B cell (primary cell): ENCODE measurements around the gene TMIE. TPM values are rescaled to one million over a fixed set of nuclear protein-coding genes. Genes with fewer than 3 reads are reported as not detected.

ENCODE experiments used
- ATAC-seq: fragments of 200-7000 bp; cut with Tn5 transposase; one replicate; pipeline ENCODE4 v1.10.0; 2021; ENCODE audit warnings: low read depth, mild to moderate bottlenecking, moderate number of reproducible peaks, moderate library complexity
- CTCF ChIA-PET: fragments of 350-600 bp; sonication (Branson Sonifier 250); formaldehyde crosslinking; loops from one replicate; lab custom pipeline; 2021; ENCODE audit warnings: antibody characterized with exemption, inconsistent platforms; lab: Charles Lee
- POLR2A ChIA-PET: fragments of 350-600 bp; sonication (Branson Sonifier 250); formaldehyde crosslinking; loops from one replicate; lab custom pipeline; 2021; ENCODE audit warnings: antibody characterized with exemption; lab: Charles Lee
- DNase-seq: peaks from one replicate; pipeline ENCODE4 v3.0.0; 2013
- H2AFZ ChIP-seq: 2 replicates; pipeline ENCODE4 v1.6.1; 2012; ENCODE audit warnings: mild to moderate bottlenecking, low read depth, low read length; ENCODE audit not compliant: insufficient read depth, poor library complexity, severe bottlenecking
- H3K27ac ChIP-seq, 2 donors: 1 replicate in 1 of 2; 2 replicates in 1 of 2; pipeline ENCODE4 v1.5.1; 2012 to 2013; ENCODE audit warnings: low read length in 2 of 2, mild to moderate bottlenecking in 2 of 2, moderate library complexity in 1 of 2
- H3K27me3 ChIP-seq, 4 experiments: fragments of 200-600 bp in 1 of 4; sonication (generic) in 1 of 4; replicated peaks in 1 of 4; 1 replicate in 2 of 4; 2 replicates in 2 of 4; pipeline versions ENCODE4 v1.6.1 to v1.7.0; 2013 to 2016; ENCODE audit warnings: low read length in 3 of 4, mild to moderate bottlenecking in 2 of 4, mixed read lengths in 1 of 4, moderate library complexity in 1 of 4; ENCODE audit not compliant: insufficient read depth in 4 of 4, control insufficient read depth in 3 of 4; ENCODE audit errors: control extremely low read depth in 1 of 4
- H3K36me3 ChIP-seq, 2 experiments: replicated peaks in 1 of 2; 1 replicate in 1 of 2; 2 replicates in 1 of 2; pipeline versions ENCODE4 v1.6.1 to v1.7.1; 2013; ENCODE audit warnings: low read length in 1 of 2; ENCODE audit not compliant: insufficient read depth in 2 of 2, control insufficient read depth in 1 of 2; ENCODE audit errors: control extremely low read depth in 1 of 2, extremely low read depth in 1 of 2
- H3K4me1 ChIP-seq, 2 donors: fragments of 200-600 bp in 1 of 2; sonication (generic) in 1 of 2; 1 replicate in 1 of 2; 2 replicates in 1 of 2; pipeline versions ENCODE4 v1.5.1 to v1.6.1; 2013 to 2017; ENCODE audit warnings: low read length in 2 of 2; ENCODE audit not compliant: control insufficient read depth in 2 of 2, insufficient read depth in 2 of 2
- H3K4me2 ChIP-seq: replicated peaks from 2 replicates; pipeline ENCODE3; 2012; ENCODE audit warnings: mild to moderate bottlenecking, low read depth, low read length; ENCODE audit not compliant: poor library complexity, severe bottlenecking
- H3K4me3 ChIP-seq, 5 experiments: fragments of 200-600 bp in 1 of 5; sonication (generic) in 1 of 5; 1 replicate in 3 of 5; 2 replicates in 2 of 5; pipeline versions ENCODE4 v1.5.1 to v1.7.0; 2011 to 2016; ENCODE audit warnings: low read length in 4 of 5, mild to moderate bottlenecking in 4 of 5, low read depth in 2 of 5, control low read depth in 1 of 5, moderate library complexity in 1 of 5; ENCODE audit not compliant: insufficient read depth in 1 of 5; ENCODE audit errors: control extremely low read depth in 1 of 5, extremely low read depth in 1 of 5
- H3K79me2 ChIP-seq: fragments of 200-600 bp; sonication (generic); one replicate; pipeline ENCODE4 v1.6.0; 2016; ENCODE audit warnings: low read length; ENCODE audit not compliant: control insufficient read depth, insufficient read depth
- H3K9ac ChIP-seq: fragments of 200-600 bp; sonication (generic); 2 replicates; pipeline ENCODE4 v1.6.1; 2017; ENCODE audit warnings: mild to moderate bottlenecking, low read length, moderate library complexity
- H3K9me3 ChIP-seq, 3 donors: one replicate each; pipeline versions ENCODE4 v1.6.1 to v1.7.1; 2013; ENCODE audit warnings: low read length in 2 of 3; ENCODE audit not compliant: control insufficient read depth in 2 of 3, insufficient read depth in 1 of 3; ENCODE audit errors: control extremely low read depth in 1 of 3
- H4K20me1 ChIP-seq: 2 replicates; pipeline ENCODE4 v1.6.0; 2012; ENCODE audit warnings: mild to moderate bottlenecking, low read length; ENCODE audit not compliant: insufficient read depth, control insufficient read depth, poor library complexity, severe bottlenecking
- H3K27ac Mint-ChIP-seq: one replicate; pipeline ENCODE4 v1.8.0; 2021; ENCODE audit warnings: mixed read lengths
- H3K27me3 Mint-ChIP-seq: one replicate; pipeline ENCODE4 v1.8.0; 2021; ENCODE audit warnings: mixed read lengths
- H3K4me1 Mint-ChIP-seq: one replicate; pipeline ENCODE4 v1.8.0; 2021; ENCODE audit warnings: mixed read lengths
- H3K4me3 Mint-ChIP-seq: one replicate; pipeline ENCODE4 v1.8.0; 2021; ENCODE audit warnings: mixed read lengths
- H3K9me3 Mint-ChIP-seq: one replicate; pipeline ENCODE4 v1.8.0; 2022; ENCODE audit warnings: mixed read lengths; ENCODE audit not compliant: insufficient read depth
- CTCF ChIP-seq: fragments of 200-600 bp; IDR thresholded peaks from one replicate; pipeline ENCODE4 v1.8.0; 2022; ENCODE audit warnings: antibody characterized with exemption, mild to moderate bottlenecking
- EZH2 ChIP-seq: IDR thresholded peaks from 2 replicates; pipeline ENCODE4 v1.6.1; 2012; ENCODE audit warnings: borderline replicate concordance, low read depth, mild to moderate bottlenecking, moderate library complexity, low read length; ENCODE audit not compliant: insufficient read depth, poor library complexity, severe bottlenecking
- WGBS: methylation state at CpG from one replicate; pipeline ENCODE4 v1.1.5; 2013; ENCODE audit warnings: missing lambda C conversion rate; ENCODE audit not compliant: insufficient coverage; 5-methylcytosine and 5-hydroxymethylcytosine counted together
- intact Hi-C: fragments of 100-400 bp; cut with micrococcal nuclease; formaldehyde crosslinking; loops from one replicate; pipeline ENCODE4 v1.10.0; 2022
- polyA plus RNA-seq: library from polyadenylated mRNA; depleted of rRNA; stranded (reverse); fragments of >200 nt; gene quantifications from 2 replicates; pipeline ENCODE4 v1.2.3, GENCODE V29; 2012
- total RNA-seq, 2 donors: library from RNA; stranded (reverse); fragments of 120-200 nt in 1 of 2; gene quantifications; 1 replicate in 1 of 2; 2 replicates in 1 of 2; pipeline versions ENCODE4 v1.2.3 to v1.2.4, GENCODE V29; 2013 to 2022

Gene TMIE
- total and polyA plus RNA-seq, 2 donors (not counting 1 experiment from before 2014, with no cell fraction given), result not detected

- H3K4me1 ChIP-seq, result no peaks in the 10 kb centered on the region
- ATAC-seq (no peak), DNase-seq (no peak)
- no peak overlapping the region for H2AFZ ChIP-seq
- H3K4me3 ChIP-seq, result no peak overlapping the region
- no peak overlapping the region for H3K4me2 ChIP-seq
- Mint-ChIP-seq H3K4me1 (no peaks in the 10 kb centered on the region), H3K4me3 (no peak overlapping the region), H3K27ac (no peak overlapping the region), H3K9me3 (no peaks in the 10 kb centered on the region), H3K27me3 (no peaks in the 10 kb centered on the region)
- CTCF ChIA-PET, result no interaction called here
- H4K20me1 ChIP-seq, result no peaks in the 10 kb centered on the region
- H3K27ac ChIP-seq, result no peak overlapping the region
- H3K79me2 ChIP-seq, result no peaks in the 10 kb centered on the region
- no peak for TF ChIP-seq EZH2
- TF ChIP-seq CTCF, result no peak
- no peak overlapping the region for H3K9ac ChIP-seq
- WGBS, result 94% methylated on average over 2 of the region's 6 CpGs
- H3K27me3 ChIP-seq, result peaks cover 0 to 6% (median 0%) of the 10 kb centered on the region in 4 experiments
- POLR2A ChIA-PET, result no interaction called here
- intact Hi-C loops, result no loop called here
- no peaks in the 10 kb centered on the region for H3K36me3 ChIP-seq
- no peaks in the 10 kb centered on the region for H3K9me3 ChIP-seq
Observed at GRCh38 chr3:46755646-46756045, 54.5 kb downstream of the TMIE start.

- no peaks in the 10 kb centered on the region for H3K27me3 Mint-ChIP-seq
- Histone ChIP-seq H3K9me3 (no peaks in the 10 kb centered on the region), H3K4me2 (no peak overlapping the region), H3K4me1 (no peaks in the 10 kb centered on the region), H3K27me3 (peaks cover 0 to 6% (median under 1%) of the 10 kb centered on the region in 4 experiments), H3K79me2 (no peaks in the 10 kb centered on the region), H3K27ac (no peak overlapping the region), H4K20me1 (no peaks in the 10 kb centered on the region), H3K36me3 (no peaks in the 10 kb centered on the region), H2AFZ (no peak overlapping the region), H3K4me3 (no peak overlapping the region), H3K9ac (no peak overlapping the region)
- intact Hi-C loops, result no loop called here
- 97% methylated on average over 25 of the region's 31 CpGs for WGBS
- TF ChIP-seq EZH2 (no peak), CTCF (no peak)
- DNase-seq (no peak), ATAC-seq (no peak)
- H3K27ac Mint-ChIP-seq, result no peak overlapping the region
- POLR2A ChIA-PET, result no interaction called here
- CTCF ChIA-PET, result no interaction called here
- H3K4me1 Mint-ChIP-seq, result no peaks in the 10 kb centered on the region
- no peaks in the 10 kb centered on the region for H3K9me3 Mint-ChIP-seq
- H3K4me3 Mint-ChIP-seq, result no peak overlapping the region
Observed at GRCh38 chr3:46756642-46757041, 55.5 kb downstream of the TMIE start.
